ENCODE results near the gene CD63. TPM values are rescaled to one million over a fixed set of nuclear protein-coding genes. Genes with fewer than 3 reads are reported as not detected.

CD63 gene
- total RNA-seq, 8 experiments from 2014 or later = 313 to 1,570 (median 525) TPM

DNA sequence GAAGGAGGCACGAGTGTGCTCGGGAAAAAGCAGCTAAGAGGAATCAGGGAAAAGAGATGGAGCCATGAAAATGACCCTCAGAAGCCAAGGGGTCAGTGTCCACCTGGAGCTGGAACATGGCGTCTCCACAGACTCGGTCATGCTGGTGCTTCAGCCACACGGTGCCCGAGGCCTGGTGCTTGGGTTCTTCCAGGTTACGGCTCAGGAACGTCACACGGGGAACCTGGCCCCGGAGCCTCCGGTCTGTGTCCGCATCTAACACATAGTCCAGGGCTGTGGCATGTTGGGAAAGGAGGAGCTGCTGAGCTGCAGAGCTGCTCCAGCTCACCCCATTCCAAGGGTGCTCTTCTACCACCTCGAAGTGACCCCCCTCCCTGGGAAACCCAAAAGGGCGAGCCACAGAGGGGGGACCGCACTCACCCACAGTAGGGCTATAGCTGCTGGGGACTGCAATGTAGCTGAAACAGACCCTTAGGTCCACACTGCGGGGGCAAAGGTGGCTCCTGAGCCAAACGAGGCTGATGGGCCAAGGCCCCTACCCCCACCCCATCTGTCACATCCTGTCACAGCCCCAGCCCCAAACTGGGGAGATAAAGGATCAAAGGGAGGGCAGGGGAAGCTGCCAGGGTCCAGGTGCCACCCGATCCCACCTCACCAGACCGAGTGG is 31.9 kb downstream of the CD63 start:
- no peak overlapping the region for H3K27ac ChIP-seq
- no peaks in the 10 kb centered on the region for H3K4me1 ChIP-seq (replicated peaks in 1 of 2)
- no peak for ATAC-seq (replicated peaks in 6 of 8)
- no peak overlapping the region for H3K4me3 ChIP-seq
- in situ Hi-C loops (cut with MboI; ENCODE audit: low pct_unique_long_range_greater_than_20kb in 2 of 9, low sequenced_read_pairs in 9 of 9, unreplicated experiment in 9 of 9) = no loop called here
- 27 to 100% (median 77%) methylated on average over 2 to 7 of the region's 19 CpGs; no CpG with 5 or more reads in 2 of the 10 experiments for WGBS, 10 experiments

DNA sequence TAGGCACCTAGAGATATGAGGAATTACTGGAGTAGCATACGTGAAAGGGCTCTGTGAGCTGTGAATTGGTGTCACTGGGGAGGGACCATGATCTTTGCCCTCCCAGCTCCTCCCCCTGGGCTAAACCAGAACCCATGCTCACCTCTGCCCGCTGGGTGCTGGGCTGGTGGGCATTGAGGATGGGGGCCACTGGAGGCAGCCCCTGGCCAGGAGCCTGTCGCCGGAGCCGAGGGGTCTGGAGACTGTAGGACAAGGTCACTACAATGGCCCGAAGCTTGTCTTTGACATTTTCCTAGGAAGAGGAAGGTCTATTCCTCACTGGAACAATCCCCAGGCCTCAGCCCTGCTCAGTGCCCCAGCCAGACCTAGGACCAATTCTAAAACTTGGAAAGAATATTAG is 32.7 kb downstream of the CD63 start:
- Histone ChIP-seq H3K4me1 (replicated peaks in 1 of 2) (no peaks in the 10 kb centered on the region), H3K4me3 (no peak overlapping the region), H3K27ac (no peak overlapping the region)
- in situ Hi-C loops (cut with MboI; ENCODE audit: low pct_unique_long_range_greater_than_20kb in 2 of 9, low sequenced_read_pairs in 9 of 9, unreplicated experiment in 9 of 9) = no loop called here
- ATAC-seq (replicated peaks in 6 of 8) = no peak
- 0 to 100% (median 81%) methylated on average over 1 to 5 of the region's 6 CpGs; no CpG with 5 or more reads in 4 of the 10 experiments for WGBS, 10 experiments

DNA sequence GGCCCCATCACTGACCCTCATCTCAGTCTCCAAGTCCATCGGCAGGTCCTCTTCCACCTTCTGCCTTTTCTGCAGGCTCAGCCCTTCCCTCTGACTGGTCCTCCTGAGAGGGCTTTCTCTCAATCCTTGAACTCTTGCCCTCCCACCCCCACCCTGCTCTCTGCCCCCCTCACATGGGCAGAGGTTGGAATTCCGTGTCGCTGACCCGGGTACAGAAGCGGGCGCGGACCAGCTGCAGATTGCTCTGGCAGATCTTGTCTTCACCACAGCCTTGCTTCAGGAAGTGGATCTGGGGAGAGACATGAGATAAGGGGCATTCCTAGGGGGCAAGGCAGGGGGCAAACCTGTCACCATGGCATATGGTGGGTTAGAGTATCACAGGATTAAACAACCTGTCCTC is 33.5 kb downstream of the CD63 start:
- Histone ChIP-seq H3K4me1 (replicated peaks in 1 of 2) (no peaks in the 10 kb centered on the region), H3K27ac (no peak overlapping the region), H3K4me3 (no peak overlapping the region)
- 80 to 100% methylated on average over 1 to 6 of the region's 7 CpGs; no CpG with 5 or more reads in 8 of the 10 experiments for WGBS, 10 experiments
- in situ Hi-C loops (cut with MboI; ENCODE audit: low pct_unique_long_range_greater_than_20kb in 2 of 9, low sequenced_read_pairs in 9 of 9, unreplicated experiment in 9 of 9) = no loop called here
- no peak for ATAC-seq (replicated peaks in 6 of 8)

DNA sequence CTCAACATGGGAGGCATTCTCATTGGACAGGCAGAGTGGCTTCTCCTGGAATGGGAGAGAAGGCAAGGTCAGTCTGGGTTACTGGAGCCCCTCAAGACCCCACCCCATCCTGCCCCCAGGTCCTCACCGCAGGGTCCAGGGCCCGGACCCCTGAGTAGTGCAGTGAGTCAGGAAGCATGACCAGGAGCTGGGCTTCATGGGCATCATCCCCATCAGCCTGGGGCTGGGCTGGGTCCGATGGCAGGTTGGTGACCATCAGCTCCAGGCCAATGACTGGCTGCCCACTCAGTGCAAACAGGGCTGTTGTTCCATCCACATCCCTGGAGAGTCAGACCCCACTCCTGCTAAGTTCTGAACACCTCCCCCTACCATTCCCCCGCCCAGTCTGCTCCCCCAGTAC is 34.2 kb downstream of the CD63 start:
- no peak for ATAC-seq (replicated peaks in 6 of 8)
- H3K27ac ChIP-seq = no peak overlapping the region
- in situ Hi-C loops (cut with MboI; ENCODE audit: low pct_unique_long_range_greater_than_20kb in 2 of 9, low sequenced_read_pairs in 9 of 9, unreplicated experiment in 9 of 9) = no loop called here
- no peak overlapping the region for H3K4me3 ChIP-seq
- no CpG with 5 or more reads among the region's 4 CpGs for WGBS, 10 experiments
- no peaks in the 10 kb centered on the region for H3K4me1 ChIP-seq (replicated peaks in 1 of 2)

DNA sequence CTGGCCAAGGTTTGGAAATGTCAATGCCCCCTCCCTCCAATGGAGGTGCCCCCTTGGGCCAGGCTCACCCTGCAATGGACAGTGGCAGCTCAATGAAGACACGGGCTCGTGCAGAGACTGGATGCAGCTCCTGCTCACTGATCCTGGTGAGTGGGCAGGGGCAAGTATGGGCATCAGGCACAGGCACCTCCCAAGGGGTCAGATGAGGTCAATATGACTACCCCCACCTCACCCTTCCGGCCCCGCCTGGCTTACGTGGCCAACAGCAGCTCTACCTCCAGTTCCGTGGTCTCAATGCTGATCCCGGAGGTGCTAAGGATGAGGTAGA is 34.7 kb downstream of the CD63 start:
- no peak for ATAC-seq (replicated peaks in 6 of 8)
- Histone ChIP-seq H3K4me1 (replicated peaks in 1 of 2) (no peaks in the 10 kb centered on the region), H3K27ac (no peak overlapping the region), H3K4me3 (no peak overlapping the region)
- WGBS, 10 experiments = 80 to 100% (median 96%) methylated on average over 2 to 5 of the region's 7 CpGs; no CpG with 5 or more reads in 5 of the 10 experiments
- in situ Hi-C loops (cut with MboI; ENCODE audit: low pct_unique_long_range_greater_than_20kb in 2 of 9, low sequenced_read_pairs in 9 of 9, unreplicated experiment in 9 of 9) = no loop called here

DNA sequence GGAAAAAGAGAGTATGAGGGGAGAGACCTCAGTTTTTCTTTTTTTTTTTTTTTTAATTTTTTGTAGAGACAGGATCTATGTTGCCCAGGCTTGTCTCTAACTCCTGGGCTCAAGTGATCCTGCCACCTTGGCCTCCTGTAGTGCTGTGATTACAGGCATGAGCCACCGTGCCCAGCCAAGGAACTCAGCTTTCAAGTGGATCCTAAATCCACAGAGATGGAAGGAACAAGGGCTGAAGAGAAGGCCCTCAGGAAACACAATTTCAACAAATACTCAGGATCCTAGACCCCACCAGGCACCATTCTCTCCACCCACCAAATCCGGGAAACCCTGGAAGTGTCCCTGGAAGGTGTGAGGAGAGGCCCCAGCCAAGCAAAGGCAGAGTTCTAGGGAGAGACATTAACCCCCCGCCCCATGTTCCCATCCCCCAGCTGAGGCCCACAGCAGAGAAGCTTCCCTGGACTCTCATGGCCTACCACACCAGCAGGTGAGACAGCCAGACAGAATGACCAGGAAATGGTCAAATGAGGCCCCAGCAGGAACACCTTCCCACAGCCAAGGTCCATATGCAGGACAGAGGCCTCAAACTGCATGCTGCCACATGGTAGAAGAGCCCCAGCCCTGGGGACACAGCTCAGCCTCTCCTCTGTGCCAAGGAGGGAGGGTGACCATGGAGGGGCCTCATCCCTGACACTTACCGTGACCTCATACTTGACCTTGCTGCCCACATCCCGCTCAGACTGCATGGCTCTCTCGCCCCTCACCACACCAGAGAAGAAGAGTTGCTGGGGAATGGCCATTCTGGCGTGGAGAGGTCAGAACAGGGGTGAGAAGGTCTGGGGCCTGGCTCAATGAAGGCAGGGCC is 35.3 kb downstream of the CD63 start:
- WGBS, 10 experiments = 20 to 94% (median 82%) methylated on average over 1 to 4 of the region's 7 CpGs; no CpG with 5 or more reads in 3 of the 10 experiments
- H3K27ac ChIP-seq = no peak overlapping the region
- no peak for ATAC-seq (replicated peaks in 6 of 8)

DNA sequence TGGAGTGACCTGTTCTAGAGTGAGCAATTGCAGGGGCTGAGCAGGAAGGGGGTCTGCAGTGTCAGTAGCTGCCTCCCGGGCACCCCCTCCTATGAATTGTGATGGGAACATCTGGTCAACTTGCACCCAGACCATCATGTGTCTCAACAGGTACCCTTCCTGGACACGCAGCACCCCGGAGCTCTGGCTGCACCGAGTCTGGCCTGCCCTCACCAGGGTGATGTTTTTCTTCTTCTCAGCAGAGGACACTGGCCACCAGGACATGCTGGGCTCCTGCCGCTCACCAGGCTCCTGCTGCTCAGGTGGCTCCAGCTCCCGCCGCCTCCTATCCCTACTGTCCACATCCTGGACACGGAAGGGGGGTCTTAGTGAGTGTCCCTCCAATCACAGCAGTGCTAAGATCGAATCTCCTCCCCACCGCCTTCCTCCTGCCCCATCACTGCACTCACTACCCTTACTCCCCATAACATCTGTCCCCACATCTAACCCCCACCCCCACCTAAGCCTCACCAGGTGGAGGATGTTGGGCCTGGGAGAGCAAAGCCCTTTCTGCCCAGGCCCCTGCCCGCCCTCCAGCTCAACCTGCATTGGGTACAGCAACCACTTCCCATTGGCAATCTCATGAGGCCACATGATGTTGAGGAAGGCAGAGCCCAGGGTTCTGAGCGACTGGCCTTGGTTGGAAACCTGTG is 36.0 kb downstream of the CD63 start:
- WGBS, 10 experiments = 50 to 92% (median 88%) methylated on average over 1 to 4 of the region's 12 CpGs; no CpG with 5 or more reads in 7 of the 10 experiments
- H3K4me3 ChIP-seq = no peak overlapping the region
- H3K4me1 ChIP-seq (replicated peaks in 1 of 2) = no peaks in the 10 kb centered on the region
- no peak for ATAC-seq (replicated peaks in 6 of 8)
- in situ Hi-C loops (cut with MboI; ENCODE audit: low pct_unique_long_range_greater_than_20kb in 2 of 9, low sequenced_read_pairs in 9 of 9, unreplicated experiment in 9 of 9) = no loop called here
- no peak overlapping the region for H3K27ac ChIP-seq

More for the DNA sequence above, 35.3 kb downstream of the CD63 start:
- in situ Hi-C loops (cut with MboI; ENCODE audit: low pct_unique_long_range_greater_than_20kb in 2 of 9, low sequenced_read_pairs in 9 of 9, unreplicated experiment in 9 of 9) = no loop called here
- no peaks in the 10 kb centered on the region for H3K4me1 ChIP-seq (replicated peaks in 1 of 2)
- H3K4me3 ChIP-seq = no peak overlapping the region

DNA sequence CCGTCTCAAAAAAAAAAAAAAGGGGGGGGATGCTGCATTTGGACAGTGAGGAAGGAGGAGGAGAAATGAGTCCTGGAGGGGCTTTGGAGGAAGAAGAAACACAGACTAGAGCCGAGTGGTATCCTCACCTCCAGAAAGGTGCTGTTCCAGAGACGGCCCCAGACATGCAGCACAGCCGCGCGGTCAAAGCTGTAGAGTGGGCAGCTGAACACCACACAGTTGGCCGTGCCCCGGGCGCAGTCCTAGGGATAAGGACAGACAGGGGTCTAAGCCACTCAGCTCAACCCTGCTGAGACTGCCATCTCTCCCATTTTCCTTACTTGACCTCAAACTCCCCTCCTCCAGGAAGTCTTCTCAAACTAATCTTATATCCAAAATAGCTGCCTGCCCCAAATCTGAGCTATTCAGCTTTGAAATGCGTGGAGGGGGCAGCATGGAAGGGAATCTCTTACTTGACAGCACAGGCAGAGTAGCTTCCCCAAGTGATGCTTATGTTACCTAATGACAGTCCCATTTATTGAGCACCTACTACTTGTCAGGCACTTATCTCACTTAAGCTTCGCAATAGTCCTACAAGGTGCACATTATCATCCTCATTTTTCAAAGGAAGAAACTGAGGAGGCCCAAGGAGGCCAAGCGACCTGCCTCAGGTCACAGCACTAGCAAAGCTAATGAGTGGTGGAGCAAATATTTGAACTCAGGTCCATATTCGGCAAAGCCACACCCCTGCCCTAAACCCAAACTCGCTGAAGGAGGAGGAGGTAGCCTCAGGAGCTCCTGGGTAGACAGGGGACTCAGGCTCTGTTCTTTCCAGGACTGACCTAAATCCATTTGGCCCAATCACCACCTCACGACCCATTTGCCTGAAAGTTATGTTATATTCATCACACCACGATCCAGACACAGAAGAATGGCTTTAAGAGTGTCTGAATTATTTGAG is 39.8 kb downstream of the CD63 start:
- Histone ChIP-seq H3K4me3 (no peak overlapping the region), H3K4me1 (replicated peaks in 1 of 2) (no peaks in the 10 kb centered on the region), H3K27ac (no peak overlapping the region)
- no peak for ATAC-seq (replicated peaks in 6 of 8)
- in situ Hi-C loops (cut with MboI; ENCODE audit: low pct_unique_long_range_greater_than_20kb in 2 of 9, low sequenced_read_pairs in 9 of 9, unreplicated experiment in 9 of 9) = no loop called here
- 54 to 100% (median 84%) methylated on average over 1 to 10 of the region's 16 CpGs; no CpG with 5 or more reads in 1 of the 10 experiments for WGBS, 10 experiments

DNA sequence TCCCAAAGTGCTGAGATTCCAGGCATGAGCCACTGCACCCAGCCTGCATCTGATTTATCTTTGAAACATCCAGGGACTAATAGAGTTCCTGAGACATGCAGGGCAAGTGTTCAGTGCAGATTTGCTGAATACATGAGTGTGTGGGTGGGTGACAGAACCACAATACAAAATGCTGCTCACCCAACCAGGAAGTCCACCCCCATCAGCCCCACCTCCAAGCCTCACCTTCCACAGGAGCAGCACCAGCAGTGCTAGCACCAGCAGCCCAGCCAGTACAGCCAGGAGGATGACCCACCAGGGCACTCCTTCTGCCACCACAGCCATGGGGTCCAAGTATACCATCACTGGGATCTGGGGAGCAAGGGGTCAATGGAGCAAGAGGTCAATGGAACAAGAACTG is 41.1 kb downstream of the CD63 start:
- ATAC-seq (replicated peaks in 6 of 8) = no peak
- Histone ChIP-seq H3K4me3 (no peak overlapping the region), H3K4me1 (replicated peaks in 1 of 2) (no peaks in the 10 kb centered on the region), H3K27ac (no peak overlapping the region)
- in situ Hi-C loops (cut with MboI; ENCODE audit: low pct_unique_long_range_greater_than_20kb in 2 of 9, low sequenced_read_pairs in 9 of 9, unreplicated experiment in 9 of 9) = no loop called here

DNA sequence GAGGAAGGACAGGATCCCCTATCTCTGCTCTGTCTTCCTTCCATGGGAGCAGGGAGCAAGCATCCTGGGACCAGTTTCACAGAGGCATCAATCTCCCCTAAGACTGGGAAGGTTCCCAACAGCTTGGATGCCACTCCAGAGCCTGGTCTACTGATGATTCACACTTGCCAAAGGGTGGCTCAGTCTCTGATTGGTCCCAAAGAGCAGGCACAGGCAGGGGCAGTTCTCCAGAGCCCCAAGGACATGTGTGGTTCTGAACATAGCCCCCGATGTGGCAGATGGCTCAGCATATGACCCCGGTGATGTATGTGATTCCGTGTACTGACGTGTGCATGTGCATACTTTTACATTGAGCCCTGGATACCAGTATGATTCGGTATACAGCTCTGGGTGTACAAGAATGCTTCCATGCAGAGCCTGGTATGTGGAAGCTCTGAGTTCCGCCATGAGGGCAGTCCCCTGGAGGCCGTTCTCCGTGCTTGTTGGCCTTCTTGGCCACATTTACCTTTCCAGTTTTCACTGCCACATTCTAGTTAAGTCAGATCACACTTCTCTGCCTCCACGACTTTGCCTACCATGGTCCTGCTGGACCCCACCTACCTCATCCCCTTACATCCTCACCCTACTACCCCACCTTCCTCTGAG is 42.3 kb downstream of the CD63 start:
- Histone ChIP-seq H3K4me3 (no peak overlapping the region), H3K27ac (no peak overlapping the region), H3K4me1 (replicated peaks in 1 of 2) (no peaks in the 10 kb centered on the region)
- WGBS, 10 experiments = 63 to 95% (median 82%) methylated on average over 1 to 5 of the region's 9 CpGs; no CpG with 5 or more reads in 4 of the 10 experiments
- no peak for ATAC-seq (replicated peaks in 6 of 8)
- in situ Hi-C loops (cut with MboI; ENCODE audit: low pct_unique_long_range_greater_than_20kb in 2 of 9, low sequenced_read_pairs in 9 of 9, unreplicated experiment in 9 of 9) = no loop called here

DNA sequence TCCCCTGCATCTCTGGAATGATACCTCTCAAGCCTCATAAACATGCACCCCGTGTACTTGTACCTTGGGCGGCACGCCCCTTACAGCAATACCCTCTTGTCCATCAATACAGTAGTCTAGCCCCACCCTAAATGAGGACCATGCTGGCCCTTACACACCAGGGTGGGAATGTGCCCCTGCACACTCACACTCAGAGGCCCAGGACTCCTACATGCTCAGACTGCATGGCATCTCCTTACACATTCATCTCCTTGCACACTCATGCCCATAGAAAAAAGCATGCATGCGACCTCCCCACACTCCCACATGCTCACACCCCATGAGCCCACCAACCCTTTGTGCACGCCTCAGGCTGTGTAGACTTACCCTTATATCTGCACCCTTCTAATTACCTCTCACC is 43.1 kb downstream of the CD63 start:
- ATAC-seq (replicated peaks in 6 of 8) = no peak
- WGBS, 10 experiments = 0 to 93% (median 61%) methylated on average over 1 to 5 of the region's 5 CpGs; no CpG with 5 or more reads in 4 of the 10 experiments
- in situ Hi-C loops (cut with MboI; ENCODE audit: low pct_unique_long_range_greater_than_20kb in 2 of 9, low sequenced_read_pairs in 9 of 9, unreplicated experiment in 9 of 9) = no loop called here

DNA sequence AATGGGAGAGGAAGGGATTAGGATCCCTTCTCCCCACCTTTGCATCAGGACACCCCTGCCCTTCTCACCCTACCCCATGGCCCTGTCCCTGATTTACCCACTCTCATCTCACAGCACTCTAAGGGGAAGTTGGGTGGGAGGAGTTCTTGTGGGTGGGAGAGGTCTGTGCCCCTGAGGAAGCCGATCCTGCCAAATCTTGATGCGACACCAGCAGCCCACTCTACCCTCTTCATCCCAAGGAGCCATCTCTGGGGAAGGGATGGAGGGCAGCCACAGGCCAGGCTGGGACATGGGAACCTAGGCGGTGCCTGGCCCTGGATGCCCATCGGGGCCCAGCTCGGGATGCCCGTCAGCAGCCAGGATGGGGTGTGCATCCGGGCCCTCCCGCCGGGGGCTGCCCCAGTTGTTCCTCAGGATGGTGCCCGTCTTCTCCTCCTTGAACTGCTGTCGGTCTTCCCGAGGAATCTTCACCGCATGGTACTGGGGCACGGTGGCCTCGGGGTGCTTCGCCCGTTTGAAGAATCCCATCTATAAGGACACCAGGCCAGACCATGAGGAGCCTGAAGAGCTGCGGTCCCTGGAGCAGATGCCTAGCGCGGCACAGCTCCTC is 43.9 kb downstream of the CD63 start:
- no peak for ATAC-seq (replicated peaks in 6 of 8)
- WGBS, 10 experiments = 60 to 100% (median 89%) methylated on average over 2 to 4 of the region's 20 CpGs; no CpG with 5 or more reads in 6 of the 10 experiments
- H3K27ac ChIP-seq = no peak overlapping the region

More for the DNA sequence above, 43.1 kb downstream of the CD63 start:
- Histone ChIP-seq H3K4me3 (no peak overlapping the region), H3K4me1 (replicated peaks in 1 of 2) (no peaks in the 10 kb centered on the region), H3K27ac (no peak overlapping the region)

More for the DNA sequence above, 43.9 kb downstream of the CD63 start:
- H3K4me1 ChIP-seq (replicated peaks in 1 of 2) = no peaks in the 10 kb centered on the region
- in situ Hi-C loops (cut with MboI; ENCODE audit: low pct_unique_long_range_greater_than_20kb in 2 of 9, low sequenced_read_pairs in 9 of 9, unreplicated experiment in 9 of 9) = no loop called here
- H3K4me3 ChIP-seq = no peak overlapping the region

All from motor neuron (in vitro differentiated cells).